AG04449 (cell line): Measurements from ENCODE around the gene VCX2.

Experiments used
- CTCF ChIA-PET: fragments of 350-600 bp; formaldehyde crosslinking; extraction: SDS; loops from one replicate; lab custom pipeline; 2021; ENCODE audit warnings: antibody characterized with exemption; lab: Yijun Ruan, JAX
- POLR2A ChIA-PET: fragments of 400-600, 350-600 bp; formaldehyde crosslinking; extraction: SDS; loops from one replicate; lab custom pipeline; 2020; ENCODE audit warnings: antibody characterized with exemption, inconsistent platforms; lab: Yijun Ruan, JAX
- DNase-seq: peaks from one replicate; pipeline ENCODE4 v3.0.0-alpha.2; 2010; ENCODE audit warnings: low read depth, low spot score
- H3K4me3 ChIP-seq: 2 replicates; pipeline ENCODE4 v1.5.1; 2011; ENCODE audit warnings: low read depth, mild to moderate bottlenecking, control low read depth, low read length
- CTCF ChIP-seq: IDR thresholded peaks from one replicate; pipeline ENCODE4 v1.5.1; 2011; ENCODE audit warnings: mild to moderate bottlenecking, moderate library complexity, low read length, control low read depth, inconsistent platforms; ENCODE audit not compliant: insufficient read depth; ENCODE audit errors: missing control alignments

Gene VCX2

GRCh38 chrX:8144925-8145324 is 26.1 kb downstream of the VCX2 start:
- no peak for DNase-seq
- ChIA-PET POLR2A (no interaction called here), CTCF (no interaction called here)
- no peak for TF ChIP-seq CTCF
- H3K4me3 ChIP-seq: no peak overlapping the region

GRCh38 chrX:8141896-8142295 is 29.2 kb downstream of the VCX2 start:
- no peak overlapping the region for H3K4me3 ChIP-seq
- TF ChIP-seq CTCF: no peak
- ChIA-PET POLR2A (no interaction called here), CTCF (no interaction called here)
- no peak for DNase-seq

- no peak for TF ChIP-seq CTCF
- POLR2A ChIA-PET: no interaction called here
- CTCF ChIA-PET: no interaction called here
- no peak overlapping the region for H3K4me3 ChIP-seq
- DNase-seq: no peak
These were observed 29.9 kb downstream of the VCX2 start for GRCh38 chrX:8140986-8141744.

GRCh38 chrX:8139716-8140115 is 31.4 kb downstream of the VCX2 start:
- no peak for TF ChIP-seq CTCF
- ChIA-PET CTCF (no interaction called here), POLR2A (no interaction called here)
- no peak for DNase-seq
- no peak overlapping the region for H3K4me3 ChIP-seq

GRCh38 chrX:8138252-8138651 is 32.8 kb downstream of the VCX2 start:
- DNase-seq: no peak
- no peak for TF ChIP-seq CTCF
- H3K4me3 ChIP-seq: no peak overlapping the region
- ChIA-PET POLR2A (no interaction called here), CTCF (no interaction called here)

- CTCF ChIA-PET: no interaction called here
- POLR2A ChIA-PET: no interaction called here
- no peak for TF ChIP-seq CTCF
- H3K4me3 ChIP-seq: no peak overlapping the region
- no peak for DNase-seq
These were observed 44.4 kb downstream of the VCX2 start for GRCh38 chrX:8126648-8127047.
